SK-N-SH treated with all-trans-retinoic acid at 6 μM for 48 hours (cell line): ENCODE results near the gene CHST4.

Source experiments
- GLIS3 ChIP-seq: fragments of 250-450 bp; sonication (Bioruptor Pico); IDR thresholded peaks from 2 replicates; pipeline ENCODE4 v1.5.0; 2020; ENCODE audit warnings: mild to moderate bottlenecking, moderate library complexity
- ZC3H10 ChIP-seq: fragments of 250-450 bp; sonication (Bioruptor Pico); IDR thresholded peaks from 2 replicates; pipeline ENCODE4 v1.5.1; 2021; ENCODE audit warnings: mild to moderate bottlenecking, moderate library complexity
- ZFP30 ChIP-seq: fragments of 450-650 bp; formaldehyde crosslinking; IDR thresholded peaks from 2 replicates; pipeline ENCODE4 v1.5.0; 2022; ENCODE audit warnings: mild to moderate bottlenecking, moderate library complexity
- ZNF565 ChIP-seq: fragments of 450-650 bp; formaldehyde crosslinking; conservative IDR thresholded peaks from 2 replicates; pipeline ENCODE4 v1.5.0; 2020; ENCODE audit warnings: low read depth, mild to moderate bottlenecking, moderate library complexity
- TF ChIP-seq, protein P1 (sequence below): fragments of 250-450 bp; sonication (Bioruptor Pico); IDR thresholded peaks from 2 replicates; pipeline ENCODE4 v1.8.0; 2020; ENCODE audit warnings: mild to moderate bottlenecking, moderate library complexity, borderline replicate concordance

DNA sequence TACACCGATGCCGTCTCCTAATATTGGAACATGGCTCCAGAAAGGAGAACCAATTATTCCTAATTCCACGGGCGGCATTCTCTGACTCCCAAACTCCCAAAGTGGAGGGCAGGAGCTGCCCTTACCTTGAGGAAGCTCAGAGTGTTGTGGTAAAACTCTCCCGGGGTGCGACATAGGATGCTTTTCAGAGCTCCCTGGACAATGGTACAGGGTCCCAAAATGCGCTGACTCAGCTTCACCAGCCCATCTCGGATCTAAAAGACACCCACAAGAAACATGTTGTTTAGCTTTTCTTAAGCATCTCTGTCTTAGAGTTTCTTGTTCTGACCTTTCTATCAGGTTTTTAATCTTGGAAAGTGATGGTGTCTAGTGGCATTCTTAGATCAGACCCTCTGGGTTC, 43.9 kb downstream of the CHST4 start:
- no peak for TF ChIP-seq ZC3H10 (CRISPR knock-in tag)
- no peak for TF ChIP-seq ZNF565 (CRISPR knock-in tag)
- TF ChIP-seq ZFP30 (CRISPR knock-in tag), result no peak
- TF ChIP-seq, protein P1, sequence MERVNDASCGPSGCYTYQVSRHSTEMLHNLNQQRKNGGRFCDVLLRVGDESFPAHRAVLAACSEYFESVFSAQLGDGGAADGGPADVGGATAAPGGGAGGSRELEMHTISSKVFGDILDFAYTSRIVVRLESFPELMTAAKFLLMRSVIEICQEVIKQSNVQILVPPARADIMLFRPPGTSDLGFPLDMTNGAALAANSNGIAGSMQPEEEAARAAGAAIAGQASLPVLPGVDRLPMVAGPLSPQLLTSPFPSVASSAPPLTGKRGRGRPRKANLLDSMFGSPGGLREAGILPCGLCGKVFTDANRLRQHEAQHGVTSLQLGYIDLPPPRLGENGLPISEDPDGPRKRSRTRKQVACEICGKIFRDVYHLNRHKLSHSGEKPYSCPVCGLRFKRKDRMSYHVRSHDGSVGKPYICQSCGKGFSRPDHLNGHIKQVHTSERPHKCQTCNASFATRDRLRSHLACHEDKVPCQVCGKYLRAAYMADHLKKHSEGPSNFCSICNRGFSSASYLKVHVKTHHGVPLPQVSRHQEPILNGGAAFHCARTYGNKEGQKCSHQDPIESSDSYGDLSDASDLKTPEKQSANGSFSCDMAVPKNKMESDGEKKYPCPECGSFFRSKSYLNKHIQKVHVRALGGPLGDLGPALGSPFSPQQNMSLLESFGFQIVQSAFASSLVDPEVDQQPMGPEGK, result no peak
- no peak for TF ChIP-seq GLIS3 (CRISPR knock-in tag)
